ENCODE data around the gene CTSC. TPM values are rescaled to one million over a fixed set of nuclear protein-coding genes. Genes with fewer than 3 reads are reported as not detected.

CTSC gene
- total RNA-seq = 149 TPM

- DNase-seq (ENCODE audit: low spot score) = peak; percentile 95
These were observed at the start of gene CTSC for GRCh38 chr11:88337181-88337986. TSS of gene CTSC (minus strand) at chr11:88337736. CDS start at chr11:88337672, 64 bp downstream.

- no peak for DNase-seq (ENCODE audit: low spot score)
These were observed 47.1 kb upstream of the CTSC start for GRCh38 chr11:88384669-88385005.

DNA sequence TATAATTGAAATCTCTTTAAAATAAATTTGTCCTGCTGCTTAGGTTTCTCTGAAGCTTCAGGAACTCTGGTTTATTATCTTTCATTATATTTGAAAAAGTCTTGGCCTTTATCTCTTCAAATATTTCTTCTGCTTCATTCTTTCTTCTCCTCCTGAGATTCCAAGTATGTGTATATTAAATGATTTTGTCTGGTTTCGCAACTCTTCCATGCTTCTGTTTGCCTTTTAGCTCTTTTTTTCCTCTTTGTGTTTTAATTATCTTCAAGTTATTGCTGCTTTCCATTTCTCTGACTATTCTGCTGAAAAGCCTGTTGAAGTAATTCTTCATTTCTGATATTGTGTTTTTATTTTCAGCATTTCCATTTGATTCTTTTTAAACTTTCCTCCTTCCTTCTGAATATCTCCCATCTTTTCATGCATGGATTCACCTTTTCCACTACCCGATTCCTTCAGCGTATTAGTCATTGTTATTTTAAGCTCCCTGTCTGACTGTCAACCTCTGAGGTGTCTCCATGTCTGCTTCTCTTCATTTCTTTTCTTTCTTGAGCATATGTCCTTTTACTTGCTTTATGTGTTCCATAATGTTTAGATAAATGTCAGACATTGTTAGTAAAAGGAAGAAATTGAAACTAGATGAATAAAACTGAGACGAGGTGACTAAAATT is 46.6 kb upstream of the CTSC start:
- no peak for DNase-seq (ENCODE audit: low spot score)

DNA sequence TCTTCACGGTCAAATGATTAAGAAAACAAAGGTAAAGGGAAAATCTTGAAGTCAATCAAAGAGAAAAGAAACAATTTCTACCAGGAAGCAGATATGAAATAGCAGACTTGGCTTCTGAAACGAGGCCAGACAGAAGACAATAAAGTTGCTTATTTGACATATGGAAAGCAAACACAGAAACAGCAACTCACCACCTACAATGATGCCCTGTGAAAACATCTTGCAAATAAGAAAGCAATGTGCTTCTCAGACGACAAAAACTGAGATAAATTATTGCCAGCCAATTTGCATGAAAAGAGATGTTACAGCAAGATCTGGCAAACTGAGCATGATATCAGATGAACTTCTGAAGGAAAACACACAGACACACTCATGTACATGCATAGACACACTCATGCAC is 45.9 kb upstream of the CTSC start:
- DNase-seq (ENCODE audit: low spot score) = no peak

GRCh38 chr11:88379130-88379529 is 41.6 kb upstream of the CTSC start:
- no peak for DNase-seq (ENCODE audit: low spot score)

- DNase-seq (ENCODE audit: low spot score) = no peak
These were observed 41.0 kb upstream of the CTSC start for GRCh38 chr11:88378422-88379066.

- no peak for DNase-seq (ENCODE audit: low spot score)
These were observed 40.1 kb upstream of the CTSC start for GRCh38 chr11:88377646-88378045.

- no peak for DNase-seq (ENCODE audit: low spot score)
These were observed 39.6 kb upstream of the CTSC start for GRCh38 chr11:88377144-88377543.

DNA sequence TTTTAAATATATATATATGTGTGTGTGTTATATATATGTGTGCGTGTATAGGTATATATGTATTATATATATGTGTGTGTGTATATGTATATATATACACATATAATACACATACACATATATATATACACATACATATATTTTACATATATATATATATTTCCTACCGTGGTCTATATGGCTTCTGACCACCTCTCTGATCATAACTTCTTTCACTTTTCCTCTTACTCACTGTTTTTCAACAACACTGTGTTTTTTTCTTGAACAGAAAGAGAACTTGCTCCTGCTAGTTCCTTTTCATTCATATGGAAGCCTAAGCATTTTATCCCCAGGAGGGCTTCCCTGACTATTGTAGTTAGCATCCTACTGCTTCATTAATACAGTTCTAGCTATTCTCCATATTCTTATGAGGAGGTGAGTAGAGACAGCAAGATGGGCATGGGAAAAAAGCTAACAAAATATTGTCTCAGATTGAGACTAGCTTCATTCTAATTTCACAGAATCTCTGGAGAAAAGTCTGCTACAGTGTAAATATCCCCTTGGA is 38.5 kb upstream of the CTSC start:
- DNase-seq (ENCODE audit: low spot score) = no peak

DNA sequence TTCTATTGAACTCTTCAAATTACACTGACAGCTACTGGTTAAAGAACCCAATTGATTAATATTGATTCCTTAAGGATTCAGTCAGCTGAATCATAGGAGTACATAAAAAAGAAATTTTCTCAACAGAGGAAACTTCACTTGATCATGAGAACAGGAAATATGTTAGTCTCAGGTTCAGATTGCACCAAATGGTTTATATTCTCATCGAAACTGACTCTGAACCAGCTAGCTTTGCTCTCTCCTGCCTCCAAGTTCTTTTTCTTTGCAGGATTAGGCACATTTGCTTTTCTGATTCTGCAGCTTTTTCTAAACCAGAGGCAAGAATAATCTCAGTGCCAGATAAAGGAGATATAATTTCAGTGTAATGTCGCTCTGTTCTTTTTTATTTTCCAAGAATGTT is 33.2 kb upstream of the CTSC start:
- no peak for DNase-seq (ENCODE audit: low spot score)

GRCh38 chr11:88367310-88367709 is 29.8 kb upstream of the CTSC start:
- no peak for DNase-seq (ENCODE audit: low spot score)

GRCh38 chr11:88363648-88364065 is 26.1 kb upstream of the CTSC start:
- DNase-seq (ENCODE audit: low spot score) = no peak

DNA sequence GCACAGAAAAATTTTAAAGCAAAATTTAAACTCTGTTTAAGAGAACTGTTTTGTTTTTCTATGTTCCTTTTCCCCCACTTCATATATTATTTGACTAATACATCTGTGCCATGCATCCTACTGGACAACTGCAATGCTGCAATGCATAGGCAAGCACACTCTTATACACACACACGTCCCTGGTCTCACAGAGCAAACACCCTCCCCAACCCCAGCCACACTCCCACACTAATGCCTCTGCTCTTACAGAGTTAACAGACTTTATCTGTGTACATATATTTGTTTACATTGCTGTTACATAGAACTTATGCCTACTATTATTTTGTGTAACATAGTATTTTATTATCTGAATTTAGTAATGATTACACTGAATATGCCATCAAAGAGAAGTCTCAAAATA is 25.5 kb upstream of the CTSC start:
- no peak for DNase-seq (ENCODE audit: low spot score)

DNA sequence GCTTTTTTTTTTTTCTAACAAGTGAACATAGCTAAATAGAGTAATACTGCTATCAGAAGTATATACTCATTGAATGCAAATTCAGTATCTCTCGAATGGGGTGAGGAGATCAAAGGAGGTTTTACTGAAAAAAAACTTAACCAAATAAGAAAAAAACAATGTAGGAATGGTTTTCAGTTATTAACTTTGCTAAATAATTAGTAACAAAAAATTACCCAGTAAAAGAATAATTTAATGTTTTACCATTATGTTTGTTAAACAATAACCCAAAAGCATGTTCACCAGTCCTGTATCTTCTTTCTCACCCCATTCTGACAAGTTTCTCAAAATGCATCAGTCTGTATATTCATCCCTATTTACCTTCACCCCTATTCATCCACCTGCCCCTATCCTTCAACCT is 22.6 kb upstream of the CTSC start:
- no peak for DNase-seq (ENCODE audit: low spot score)

- no peak for DNase-seq (ENCODE audit: low spot score)
These were observed 22.0 kb upstream of the CTSC start for GRCh38 chr11:88359541-88359940.

- no peak for DNase-seq (ENCODE audit: low spot score)
These were observed 21.6 kb upstream of the CTSC start for GRCh38 chr11:88359114-88359513.

DNA sequence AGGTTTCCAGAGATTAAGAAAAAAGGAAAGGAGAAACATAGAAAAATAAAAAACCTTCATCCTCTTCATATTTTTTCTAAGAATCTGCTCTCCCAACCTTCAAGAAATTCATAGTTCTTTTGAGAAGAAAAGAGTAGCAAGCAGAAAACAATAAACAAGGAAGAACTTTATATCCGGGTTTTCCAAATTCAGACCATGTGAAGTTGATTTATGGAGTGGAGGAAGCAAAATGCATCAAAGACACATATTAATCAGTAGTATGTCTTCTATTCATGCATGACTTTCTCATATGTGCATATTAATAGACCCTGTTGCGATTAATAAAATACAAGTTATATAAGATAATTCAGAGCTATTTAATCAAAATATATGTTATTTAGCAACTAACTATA is 20.5 kb upstream of the CTSC start:
- no peak for DNase-seq (ENCODE audit: low spot score)

DNA sequence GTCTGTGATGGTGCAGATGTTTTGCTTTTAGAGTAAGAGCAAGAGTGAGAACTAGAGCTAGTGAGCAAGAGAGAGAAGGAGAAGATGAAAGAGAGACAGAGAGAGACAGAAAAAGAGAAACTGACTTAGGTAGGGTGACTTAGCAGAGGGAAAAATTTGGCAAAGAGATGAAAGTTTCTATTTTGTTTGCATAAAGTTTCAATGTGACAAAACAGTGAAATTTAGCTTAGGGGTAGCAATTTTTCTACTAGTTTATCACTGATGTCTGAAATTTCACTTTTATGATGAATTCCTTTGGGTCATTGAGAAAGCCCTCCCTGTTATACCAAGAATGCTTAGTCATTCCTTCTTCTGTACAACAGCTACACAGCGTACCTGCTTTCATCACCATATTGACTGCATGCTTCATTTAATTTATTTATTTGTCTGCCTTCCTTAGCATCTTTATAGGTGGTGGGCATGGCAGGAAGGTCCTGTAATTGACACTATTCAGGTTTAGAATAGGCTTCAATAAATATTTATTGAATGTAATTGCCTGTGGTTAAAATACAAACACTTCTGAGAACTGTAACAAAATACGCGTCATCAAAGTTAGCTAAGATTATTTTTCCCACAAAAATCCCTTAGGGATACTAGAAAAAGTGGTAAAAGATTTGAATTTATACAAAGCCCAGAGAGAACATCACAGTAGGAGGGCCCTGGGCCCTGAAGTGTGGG is 19.9 kb upstream of the CTSC start:
- no peak for DNase-seq (ENCODE audit: low spot score)

DNA sequence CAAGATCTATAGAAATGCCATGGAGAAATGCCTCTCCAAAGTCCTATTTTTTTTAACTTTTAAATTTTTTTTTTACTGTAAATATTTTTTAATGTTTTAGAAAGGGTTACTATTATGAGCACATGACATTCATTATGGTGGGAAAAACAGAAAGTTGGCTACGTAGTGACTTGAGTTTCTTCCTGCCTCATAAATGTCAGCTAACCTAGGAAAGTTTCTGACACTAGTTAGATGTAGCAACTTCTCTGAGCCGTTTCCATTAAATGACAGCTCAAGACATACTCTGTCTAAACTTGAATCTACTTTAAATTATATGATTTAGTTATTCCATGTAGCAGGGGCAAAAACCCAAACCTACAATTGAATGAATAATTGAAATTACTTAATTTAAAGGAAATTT is 18.4 kb upstream of the CTSC start:
- no peak for DNase-seq (ENCODE audit: low spot score)

DNA sequence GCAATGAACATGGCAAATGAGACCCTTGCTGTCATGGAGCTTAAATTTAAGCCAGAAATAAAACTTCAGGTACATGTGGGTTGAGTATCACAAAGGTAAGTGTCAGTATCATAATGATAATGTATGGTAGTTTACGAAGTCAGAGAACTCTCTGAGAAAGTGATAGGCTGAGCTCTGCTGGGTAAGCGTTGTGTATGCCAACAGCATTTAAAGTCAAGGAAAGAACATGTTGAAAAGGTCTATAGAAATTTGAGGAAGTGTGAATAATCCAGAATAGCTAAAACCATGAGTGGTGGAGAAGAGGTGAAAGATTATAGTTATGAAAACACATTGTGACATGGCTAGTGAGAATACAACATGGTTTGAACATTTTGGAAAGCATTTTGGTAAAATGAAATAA is 17.4 kb upstream of the CTSC start:
- DNase-seq (ENCODE audit: low spot score) = no peak

- DNase-seq (ENCODE audit: low spot score) = no peak
These were observed 16.4 kb upstream of the CTSC start for GRCh38 chr11:88353835-88354496.

DNA sequence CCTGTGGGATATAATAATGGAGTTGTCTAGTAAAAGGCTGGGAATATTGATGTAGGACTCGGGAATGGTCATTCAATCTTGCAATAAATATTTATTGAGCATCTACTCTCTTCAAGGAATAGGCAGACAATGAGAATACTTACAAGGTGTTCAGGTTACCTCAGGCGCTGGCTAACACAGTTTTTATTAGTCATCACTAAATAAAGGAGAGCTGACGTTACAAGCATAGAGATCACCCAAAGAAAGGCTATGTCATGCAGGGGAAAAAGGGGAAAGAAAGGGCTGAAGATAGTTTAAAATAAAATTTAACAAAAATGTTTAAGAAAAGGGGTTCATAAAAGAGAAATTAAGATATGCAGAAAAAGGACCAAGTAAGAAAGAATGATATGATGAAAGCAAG is 15.8 kb upstream of the CTSC start:
- no peak for DNase-seq (ENCODE audit: low spot score)

All from mucosa of gallbladder (tissue), 1 donor.